Measurements from ENCODE around the gene RANBP9. TPM values are rescaled to one million over a fixed set of nuclear protein-coding genes. Genes with fewer than 3 reads are reported as not detected.

The RANBP9 gene
- total and polyA plus RNA-seq, 4 donors, result 5.8 to 25.2 (median 14.1) TPM

DNA sequence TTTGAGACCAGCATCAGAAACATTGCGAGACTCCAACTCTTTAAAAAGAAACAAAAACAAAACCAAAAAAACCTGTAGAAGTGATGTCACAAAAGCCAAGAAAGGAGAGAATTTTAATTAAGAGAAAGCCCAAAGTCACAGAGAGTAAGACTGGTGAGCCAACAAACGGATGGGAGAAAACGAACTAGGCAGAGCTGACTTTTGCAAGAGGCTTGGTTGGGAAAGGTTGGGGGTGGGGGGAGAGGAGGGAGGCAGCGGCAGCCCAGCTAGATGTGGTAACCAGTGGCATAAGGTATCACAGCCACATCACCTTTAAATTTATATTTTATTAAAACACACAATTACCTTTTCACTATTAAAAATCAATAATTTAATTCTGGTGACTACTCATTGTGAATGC lies 73.0 kb downstream of the RANBP9 start:
- Histone ChIP-seq H3K27ac (ENCODE audit: low read depth in 1 of 2, low read length in 2 of 2) (no peak overlapping the region), H3K9ac (ENCODE audit: low read depth in 1 of 2, low read length in 2 of 2) (no peak overlapping the region), H3K27me3 (ENCODE audit: control insufficient read depth in 4 of 4, insufficient read depth in 4 of 4, low read length in 3 of 4) (no peaks in the 10 kb centered on the region)

DNA sequence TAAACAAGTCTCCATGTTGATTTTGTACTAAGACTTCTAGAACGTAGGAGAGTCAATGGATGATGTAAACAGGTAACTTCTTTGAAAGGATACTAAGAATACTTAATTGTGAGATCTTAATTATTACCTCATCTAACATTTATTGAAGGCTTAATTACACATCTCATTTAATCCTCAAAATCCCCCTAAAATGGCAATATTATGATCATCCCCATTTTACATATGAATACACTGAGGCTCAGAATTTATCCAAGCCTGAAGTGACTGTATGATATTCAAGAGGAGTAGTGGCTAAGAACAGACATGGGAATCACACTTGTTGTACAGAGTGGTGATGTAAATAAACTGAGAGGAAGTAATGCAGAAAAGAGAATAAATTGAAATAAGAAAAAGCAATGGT lies 73.6 kb downstream of the RANBP9 start:
- Histone ChIP-seq H3K27ac (ENCODE audit: low read depth in 1 of 2, low read length in 2 of 2) (no peak overlapping the region), H3K9me3 (ENCODE audit: control insufficient read depth in 4 of 4, low read length in 3 of 4) (no peaks in the 10 kb centered on the region), H3K9ac (ENCODE audit: low read depth in 1 of 2, low read length in 2 of 2) (no peak overlapping the region), H3K4me3 (ENCODE audit: low read depth in 1 of 3, low read length in 3 of 3) (no peak overlapping the region), H3K36me3 (ENCODE audit: control insufficient read depth in 4 of 4, insufficient read depth in 3 of 4, low read depth in 1 of 4, low read length in 3 of 4) (peaks cover 2 to 19% (median 17%) of the 10 kb centered on the region in 4 donors), H3K27me3 (ENCODE audit: control insufficient read depth in 4 of 4, insufficient read depth in 4 of 4, low read length in 3 of 4) (no peaks in the 10 kb centered on the region), H3K4me1 (ENCODE audit: control insufficient read depth in 4 of 4, insufficient read depth in 4 of 4, low read length in 3 of 4) (no peaks in the 10 kb centered on the region)
- no peak for DNase-seq (ENCODE audit: low spot score)
- TF ChIP-seq FOXA1 (IDR thresholded peaks at IDR 0.05) (no peak), EGR1 (IDR thresholded peaks at IDR 0.05; ENCODE audit: low read depth in 2 of 2) (no peak), HNF4G (IDR thresholded peaks at IDR 0.05) (no peak), FOXA2 (IDR thresholded peaks at IDR 0.05) (no peak), RAD21 (IDR thresholded peaks at IDR 0.05) (no peak)
- TF ChIP-seq, protein P1, sequence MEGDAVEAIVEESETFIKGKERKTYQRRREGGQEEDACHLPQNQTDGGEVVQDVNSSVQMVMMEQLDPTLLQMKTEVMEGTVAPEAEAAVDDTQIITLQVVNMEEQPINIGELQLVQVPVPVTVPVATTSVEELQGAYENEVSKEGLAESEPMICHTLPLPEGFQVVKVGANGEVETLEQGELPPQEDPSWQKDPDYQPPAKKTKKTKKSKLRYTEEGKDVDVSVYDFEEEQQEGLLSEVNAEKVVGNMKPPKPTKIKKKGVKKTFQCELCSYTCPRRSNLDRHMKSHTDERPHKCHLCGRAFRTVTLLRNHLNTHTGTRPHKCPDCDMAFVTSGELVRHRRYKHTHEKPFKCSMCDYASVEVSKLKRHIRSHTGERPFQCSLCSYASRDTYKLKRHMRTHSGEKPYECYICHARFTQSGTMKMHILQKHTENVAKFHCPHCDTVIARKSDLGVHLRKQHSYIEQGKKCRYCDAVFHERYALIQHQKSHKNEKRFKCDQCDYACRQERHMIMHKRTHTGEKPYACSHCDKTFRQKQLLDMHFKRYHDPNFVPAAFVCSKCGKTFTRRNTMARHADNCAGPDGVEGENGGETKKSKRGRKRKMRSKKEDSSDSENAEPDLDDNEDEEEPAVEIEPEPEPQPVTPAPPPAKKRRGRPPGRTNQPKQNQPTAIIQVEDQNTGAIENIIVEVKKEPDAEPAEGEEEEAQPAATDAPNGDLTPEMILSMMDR (IDR thresholded peaks at IDR 0.05; ENCODE audit: low read depth, low read length, missing input control), result no peak
- WGBS, result 98% methylated on average over 1 of the region's 1 CpG

More for the DNA sequence above, 73.0 kb downstream of the RANBP9 start:
- no peak for DNase-seq (ENCODE audit: low spot score)
- 90% methylated on average over 4 of the region's 4 CpGs for WGBS
- Histone ChIP-seq H3K4me3 (ENCODE audit: low read depth in 1 of 3, low read length in 3 of 3) (no peak overlapping the region), H3K36me3 (ENCODE audit: control insufficient read depth in 4 of 4, insufficient read depth in 3 of 4, low read depth in 1 of 4, low read length in 3 of 4) (peaks cover 2 to 23% (median 17%) of the 10 kb centered on the region in 4 donors), H3K9me3 (ENCODE audit: control insufficient read depth in 4 of 4, low read length in 3 of 4) (no peaks in the 10 kb centered on the region), H3K4me1 (ENCODE audit: control insufficient read depth in 4 of 4, insufficient read depth in 4 of 4, low read length in 3 of 4) (no peaks in the 10 kb centered on the region)
- TF ChIP-seq FOXA1 (IDR thresholded peaks at IDR 0.05) (no peak), TAF1 (conservative IDR thresholded peaks at IDR 0.05) (no peak), GABPA (IDR thresholded peaks at IDR 0.05 in 1 of 2, conservative IDR thresholded peaks at IDR 0.05 in 1 of 2) (no peak), EGR1 (IDR thresholded peaks at IDR 0.05; ENCODE audit: low read depth in 2 of 2) (no peak), ATF3 (IDR thresholded peaks at IDR 0.05) (no peak), NR2F2 (IDR thresholded peaks at IDR 0.05) (no peak), HNF4G (IDR thresholded peaks at IDR 0.05) (no peak), RAD21 (IDR thresholded peaks at IDR 0.05) (no peak)
- TF ChIP-seq, protein P2, sequence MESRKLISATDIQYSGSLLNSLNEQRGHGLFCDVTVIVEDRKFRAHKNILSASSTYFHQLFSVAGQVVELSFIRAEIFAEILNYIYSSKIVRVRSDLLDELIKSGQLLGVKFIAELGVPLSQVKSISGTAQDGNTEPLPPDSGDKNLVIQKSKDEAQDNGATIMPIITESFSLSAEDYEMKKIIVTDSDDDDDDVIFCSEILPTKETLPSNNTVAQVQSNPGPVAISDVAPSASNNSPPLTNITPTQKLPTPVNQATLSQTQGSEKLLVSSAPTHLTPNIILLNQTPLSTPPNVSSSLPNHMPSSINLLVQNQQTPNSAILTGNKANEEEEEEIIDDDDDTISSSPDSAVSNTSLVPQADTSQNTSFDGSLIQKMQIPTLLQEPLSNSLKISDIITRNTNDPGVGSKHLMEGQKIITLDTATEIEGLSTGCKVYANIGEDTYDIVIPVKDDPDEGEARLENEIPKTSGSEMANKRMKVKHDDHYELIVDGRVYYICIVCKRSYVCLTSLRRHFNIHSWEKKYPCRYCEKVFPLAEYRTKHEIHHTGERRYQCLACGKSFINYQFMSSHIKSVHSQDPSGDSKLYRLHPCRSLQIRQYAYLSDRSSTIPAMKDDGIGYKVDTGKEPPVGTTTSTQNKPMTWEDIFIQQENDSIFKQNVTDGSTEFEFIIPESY (IDR thresholded peaks at IDR 0.05), result no peak
- TF ChIP-seq, protein P3, sequence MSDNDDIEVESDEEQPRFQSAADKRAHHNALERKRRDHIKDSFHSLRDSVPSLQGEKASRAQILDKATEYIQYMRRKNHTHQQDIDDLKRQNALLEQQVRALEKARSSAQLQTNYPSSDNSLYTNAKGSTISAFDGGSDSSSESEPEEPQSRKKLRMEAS (IDR thresholded peaks at IDR 0.05), result no peak
- TF ChIP-seq, protein P1 (IDR thresholded peaks at IDR 0.05; ENCODE audit: low read depth, low read length, missing input control), result no peak
- TF ChIP-seq, protein P4, sequence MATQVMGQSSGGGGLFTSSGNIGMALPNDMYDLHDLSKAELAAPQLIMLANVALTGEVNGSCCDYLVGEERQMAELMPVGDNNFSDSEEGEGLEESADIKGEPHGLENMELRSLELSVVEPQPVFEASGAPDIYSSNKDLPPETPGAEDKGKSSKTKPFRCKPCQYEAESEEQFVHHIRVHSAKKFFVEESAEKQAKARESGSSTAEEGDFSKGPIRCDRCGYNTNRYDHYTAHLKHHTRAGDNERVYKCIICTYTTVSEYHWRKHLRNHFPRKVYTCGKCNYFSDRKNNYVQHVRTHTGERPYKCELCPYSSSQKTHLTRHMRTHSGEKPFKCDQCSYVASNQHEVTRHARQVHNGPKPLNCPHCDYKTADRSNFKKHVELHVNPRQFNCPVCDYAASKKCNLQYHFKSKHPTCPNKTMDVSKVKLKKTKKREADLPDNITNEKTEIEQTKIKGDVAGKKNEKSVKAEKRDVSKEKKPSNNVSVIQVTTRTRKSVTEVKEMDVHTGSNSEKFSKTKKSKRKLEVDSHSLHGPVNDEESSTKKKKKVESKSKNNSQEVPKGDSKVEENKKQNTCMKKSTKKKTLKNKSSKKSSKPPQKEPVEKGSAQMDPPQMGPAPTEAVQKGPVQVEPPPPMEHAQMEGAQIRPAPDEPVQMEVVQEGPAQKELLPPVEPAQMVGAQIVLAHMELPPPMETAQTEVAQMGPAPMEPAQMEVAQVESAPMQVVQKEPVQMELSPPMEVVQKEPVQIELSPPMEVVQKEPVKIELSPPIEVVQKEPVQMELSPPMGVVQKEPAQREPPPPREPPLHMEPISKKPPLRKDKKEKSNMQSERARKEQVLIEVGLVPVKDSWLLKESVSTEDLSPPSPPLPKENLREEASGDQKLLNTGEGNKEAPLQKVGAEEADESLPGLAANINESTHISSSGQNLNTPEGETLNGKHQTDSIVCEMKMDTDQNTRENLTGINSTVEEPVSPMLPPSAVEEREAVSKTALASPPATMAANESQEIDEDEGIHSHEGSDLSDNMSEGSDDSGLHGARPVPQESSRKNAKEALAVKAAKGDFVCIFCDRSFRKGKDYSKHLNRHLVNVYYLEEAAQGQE (IDR thresholded peaks at IDR 0.05), result no peak

Measured in liver (tissue), 9 donors.